Gastroesophageal sphincter (tissue), 4 donors: Measurements from ENCODE around the gene CDYL. TPM values are rescaled to one million over a fixed set of nuclear protein-coding genes. Genes with fewer than 3 reads are reported as not detected.
"Not testable (repeated sequence)": the region's sequence is repeated elsewhere in the genome, so short reads cannot be mapped to it uniquely, and the experiment has no call there.

Experiments
- ATAC-seq: fragments of 150-250 bp; one replicate; pipeline ENCODE4 v1.9.1; 2016; ENCODE audit warnings: mild to moderate bottlenecking, moderate library complexity
- H3K27ac ChIP-seq, 4 donors: fragments of 200-600 bp; sonication (generic) in 3 of 4; 1 replicate in 3 of 4; 2 replicates in 1 of 4; pipeline ENCODE4 v1.5.1; 2016 to 2019
- H3K27me3 ChIP-seq: fragments of 200-600 bp; sonication (generic); one replicate; pipeline ENCODE4 v1.5.1; 2019
- H3K36me3 ChIP-seq, 2 donors: fragments of 200-600 bp; sonication (generic); one replicate each; pipeline ENCODE4 v1.5.1; 2019; ENCODE audit warnings: control low read depth in 1 of 2
- H3K4me1 ChIP-seq, 3 donors: fragments of 200-600 bp; sonication (generic); 1 replicate in 2 of 3; 2 replicates in 1 of 3; pipeline ENCODE4 v1.5.1; 2016 to 2019; ENCODE audit warnings: control low read depth in 2 of 3
- H3K4me3 ChIP-seq, 2 donors: fragments of 200-600 bp; sonication (generic); one replicate each; pipeline ENCODE4 v1.5.1; 2019; ENCODE audit warnings: mild to moderate bottlenecking in 1 of 2, moderate library complexity in 1 of 2
- H3K9me3 ChIP-seq, 3 donors: fragments of 200-600 bp; sonication (generic); one replicate each; pipeline ENCODE4 v1.5.1; 2017 to 2019; ENCODE audit warnings: control low read depth in 2 of 3
- CTCF ChIP-seq, 4 experiments: fragments of 200-600 bp in 2 of 4; fragments of 450-650 bp in 2 of 4; sonication (generic) in 1 of 4; IDR thresholded peaks; one replicate each; pipeline ENCODE4 v1.5.1; 2017 to 2019; ENCODE audit warnings: antibody characterized with exemption in 4 of 4, mild to moderate bottlenecking in 2 of 4, moderate library complexity in 2 of 4
- EP300 ChIP-seq: sonication (generic); formaldehyde crosslinking; IDR thresholded peaks from one replicate; pipeline ENCODE4 v1.6.1; 2017; ENCODE audit warnings: antibody characterized with exemption, mild to moderate bottlenecking
- POLR2A ChIP-seq, 2 donors: fragments of 450-650 bp; IDR thresholded peaks; one replicate each; pipeline ENCODE4 v1.6.1; 2017; ENCODE audit warnings: antibody characterized with exemption in 2 of 2, mild to moderate bottlenecking in 2 of 2, moderate library complexity in 1 of 2
- POLR2AphosphoS5 ChIP-seq: sonication (generic); formaldehyde crosslinking; IDR thresholded peaks from one replicate; pipeline ENCODE4 v1.6.1; 2017; ENCODE audit warnings: antibody characterized with exemption
- WGBS, 2 donors: methylation state at CpG; one replicate each; pipeline ENCODE4 v1.1.5; 2018; ENCODE audit warnings: low coverage in 1 of 2; 5-methylcytosine and 5-hydroxymethylcytosine counted together
- total RNA-seq, 4 donors: library from RNA; depleted of rRNA; stranded (reverse); fragments of >200 nt; gene quantifications; one replicate each; pipeline ENCODE4 v1.1.0, GENCODE V29; 2016

CDYL gene
- total RNA-seq, 4 donors from 2014 or later: 32.0 to 68.3 (median 54.0) TPM

GRCh38 chr6:5004373-5005037, 228.3 kb downstream of the CDYL start:
- ATAC-seq: no peak
- TF ChIP-seq EP300 (no peak), POLR2A (IDR thresholded peaks at IDR 0.05) (no peak), CTCF (IDR thresholded peaks at IDR 0.05) (no peak), POLR2AphosphoS5 (no peak)
- H3K27ac ChIP-seq: peak overlapping the region; percentile 80 to 91 (median 88)
- peak overlapping the region; percentile 48 to 74 for H3K4me3 ChIP-seq
- 60 to 70% methylated on average over 2 to 8 of the region's 12 CpGs for WGBS, 2 donors
- peaks cover 0 to 19% of the 10 kb centered on the region in 2 donors for H3K36me3 ChIP-seq
- no peaks in the 10 kb centered on the region for H3K9me3 ChIP-seq
- H3K4me1 ChIP-seq: peaks cover 0 to 17% (median 0%) of the 10 kb centered on the region in 3 donors
- no peaks in the 10 kb centered on the region for H3K27me3 ChIP-seq

- Histone ChIP-seq H3K27ac (peak overlapping the region in 2 of 4 donors; percentile 86 to 89), H3K4me1 (peaks cover 0 to 17% (median 0%) of the 10 kb centered on the region in 3 donors), H3K36me3 (peaks cover 0 to 16% of the 10 kb centered on the region in 2 donors)
- 92 to 93% methylated on average over 5 of the region's 5 CpGs for WGBS, 2 donors
- not testable (repeated sequence) for H3K4me3 ChIP-seq, H3K9me3 ChIP-seq, ATAC-seq, H3K27me3 ChIP-seq
Measured at GRCh38 chr6:5005038-5005433, 228.8 kb downstream of the CDYL start.

Other genes with a start within 250 kb of the CDYL start
- gene RPP40, start 227.6 kb downstream of the CDYL start, total RNA-seq: 10 to 100 TPM in 1 of 4 donors, 1 to 10 TPM in 3; 4.4 to 12.1 (median 6.3) TPM